IPS-15b (cell line): ENCODE data around the gene LZTFL1.
"Not testable (repeated sequence)": the region's sequence is repeated elsewhere in the genome, so short reads cannot be mapped to it uniquely, and the experiment has no call there.

ENCODE experiments used
- H3K27me3 ChIP-seq: one replicate; pipeline ENCODE4 v1.6.1; 2013; ENCODE audit warnings: low read length; ENCODE audit not compliant: control insufficient read depth, insufficient read depth
- H3K36me3 ChIP-seq: one replicate; pipeline ENCODE4 v1.6.1; 2013; ENCODE audit warnings: low read length; ENCODE audit not compliant: control insufficient read depth, insufficient read depth
- H3K4me1 ChIP-seq: one replicate; pipeline ENCODE4 v1.6.1; 2013; ENCODE audit warnings: mild to moderate bottlenecking, low read length; ENCODE audit not compliant: control insufficient read depth, insufficient read depth
- H3K4me3 ChIP-seq: one replicate; pipeline ENCODE4 v1.5.1; 2013; ENCODE audit warnings: low read depth, low read length
- H3K9ac ChIP-seq: one replicate; pipeline ENCODE4 v1.6.1; 2013; ENCODE audit warnings: low read depth, mild to moderate bottlenecking, low read length
- H3K9me3 ChIP-seq: one replicate; pipeline ENCODE4 v1.6.1; 2013; ENCODE audit warnings: mild to moderate bottlenecking, low read length; ENCODE audit not compliant: control insufficient read depth, insufficient read depth

Gene LZTFL1

GRCh38 chr3:45860481-45860880, 18.6 kb upstream of the LZTFL1 start:
- Histone ChIP-seq H3K4me1 (no peaks in the 10 kb centered on the region), H3K9ac (no peak overlapping the region), H3K4me3 (no peak overlapping the region), H3K36me3 (no peaks in the 10 kb centered on the region), H3K27me3 (no peaks in the 10 kb centered on the region), H3K9me3 (no peaks in the 10 kb centered on the region)

GRCh38 chr3:45858809-45859543, 17.1 kb upstream of the LZTFL1 start:
- H3K27me3 ChIP-seq, result peaks cover under 1% of the 10 kb centered on the region

GRCh38 chr3:45857024-45857423, 15.1 kb upstream of the LZTFL1 start:
- H3K9me3 ChIP-seq, H3K9ac ChIP-seq, H3K4me1 ChIP-seq, H3K36me3 ChIP-seq, H3K27me3 ChIP-seq, H3K4me3 ChIP-seq: not testable (repeated sequence)

More at GRCh38 chr3:45858809-45859543, 17.1 kb upstream of the LZTFL1 start:
- Histone ChIP-seq H3K4me3 (no peak overlapping the region), H3K4me1 (no peaks in the 10 kb centered on the region), H3K36me3 (no peaks in the 10 kb centered on the region), H3K9ac (no peak overlapping the region), H3K9me3 (no peaks in the 10 kb centered on the region)

- not testable (repeated sequence) for H3K4me1 ChIP-seq, H3K27me3 ChIP-seq, H3K9me3 ChIP-seq, H3K9ac ChIP-seq, H3K36me3 ChIP-seq, H3K4me3 ChIP-seq
Measured at GRCh38 chr3:45856323-45856722, 14.4 kb upstream of the LZTFL1 start.

- Histone ChIP-seq H3K27me3 (peaks cover 21% of the 10 kb centered on the region), H3K36me3 (no peaks in the 10 kb centered on the region), H3K4me3 (no peak overlapping the region)
Measured at GRCh38 chr3:45852828-45853227, 10.9 kb upstream of the LZTFL1 start.

GRCh38 chr3:45848392-45848791, 6.5 kb upstream of the LZTFL1 start:
- Histone ChIP-seq H3K4me1 (no peaks in the 10 kb centered on the region), H3K4me3 (no peak overlapping the region), H3K27me3 (peaks cover 52% of the 10 kb centered on the region)

More at GRCh38 chr3:45852828-45853227, 10.9 kb upstream of the LZTFL1 start:
- no peaks in the 10 kb centered on the region for H3K9me3 ChIP-seq
- no peak overlapping the region for H3K9ac ChIP-seq
- no peaks in the 10 kb centered on the region for H3K4me1 ChIP-seq

GRCh38 chr3:45844616-45845015, 2.7 kb upstream of the LZTFL1 start:
- Histone ChIP-seq H3K9me3 (no peaks in the 10 kb centered on the region), H3K27me3 (peaks cover 48% of the 10 kb centered on the region), H3K4me3 (no peak overlapping the region), H3K4me1 (no peaks in the 10 kb centered on the region), H3K9ac (no peak overlapping the region), H3K36me3 (no peaks in the 10 kb centered on the region)

More at GRCh38 chr3:45848392-45848791, 6.5 kb upstream of the LZTFL1 start:
- Histone ChIP-seq H3K9me3 (no peaks in the 10 kb centered on the region), H3K36me3 (no peaks in the 10 kb centered on the region), H3K9ac (no peak overlapping the region)

- no peak overlapping the region for H3K9ac ChIP-seq
- H3K9me3 ChIP-seq, result no peaks in the 10 kb centered on the region
- H3K36me3 ChIP-seq, result no peaks in the 10 kb centered on the region
- H3K27me3 ChIP-seq, result peaks cover 45% of the 10 kb centered on the region
- no peak overlapping the region for H3K4me3 ChIP-seq
- H3K4me1 ChIP-seq, result no peaks in the 10 kb centered on the region
Measured at GRCh38 chr3:45842851-45843625, 1.1 kb upstream of the LZTFL1 start.

GRCh38 chr3:45841420-45841756, 531 bp downstream of the LZTFL1 start:
- Histone ChIP-seq H3K4me1 (no peaks in the 10 kb centered on the region), H3K27me3 (peaks cover 30% of the 10 kb centered on the region), H3K9ac (no peak overlapping the region), H3K36me3 (no peaks in the 10 kb centered on the region), H3K4me3 (peak overlapping the region; percentile 76), H3K9me3 (no peaks in the 10 kb centered on the region)

- Histone ChIP-seq H3K4me3 (no peak overlapping the region), H3K9me3 (no peaks in the 10 kb centered on the region), H3K36me3 (no peaks in the 10 kb centered on the region), H3K4me1 (no peaks in the 10 kb centered on the region), H3K9ac (no peak overlapping the region), H3K27me3 (peaks cover 8% of the 10 kb centered on the region)
Measured at GRCh38 chr3:45838466-45838865, 3.5 kb downstream of the LZTFL1 start.

- Histone ChIP-seq H3K9ac (no peak overlapping the region), H3K4me3 (no peak overlapping the region), H3K4me1 (no peaks in the 10 kb centered on the region), H3K9me3 (no peaks in the 10 kb centered on the region), H3K36me3 (no peaks in the 10 kb centered on the region), H3K27me3 (no peaks in the 10 kb centered on the region)
Measured at GRCh38 chr3:45832699-45833098, 9.2 kb downstream of the LZTFL1 start.

GRCh38 chr3:45830121-45830520, 11.8 kb downstream of the LZTFL1 start:
- H3K27me3 ChIP-seq, result no peaks in the 10 kb centered on the region
- no peaks in the 10 kb centered on the region for H3K36me3 ChIP-seq

More at GRCh38 chr3:45830121-45830520, 11.8 kb downstream of the LZTFL1 start:
- no peak overlapping the region for H3K9ac ChIP-seq
- no peaks in the 10 kb centered on the region for H3K9me3 ChIP-seq
- H3K4me1 ChIP-seq, result no peaks in the 10 kb centered on the region
- H3K4me3 ChIP-seq, result no peak overlapping the region
